H9 (cell line): Measurements from ENCODE around the gene HSD17B3. TPM values are rescaled to one million over a fixed set of nuclear protein-coding genes. Genes with fewer than 3 reads are reported as not detected.

Source experiments
- DNase-seq: peaks from one replicate; pipeline ENCODE4 v3.0.0-alpha.2; 2017
- H2AFZ ChIP-seq: one replicate; pipeline ENCODE4 v1.6.1; 2013; ENCODE audit warnings: mild to moderate bottlenecking, low read length, control low read depth, moderate library complexity
- H2AK5ac ChIP-seq: 2 replicates; pipeline ENCODE4 v1.6.1; 2013; ENCODE audit warnings: low read length, control low read depth, mixed read lengths; ENCODE audit not compliant: insufficient read length
- H2BK120ac ChIP-seq: one replicate; pipeline ENCODE4 v1.6.1; 2013; ENCODE audit warnings: low read depth, mild to moderate bottlenecking, low read length, control low read depth, inconsistent platforms; ENCODE audit not compliant: poor library complexity, severe bottlenecking
- H2BK12ac ChIP-seq: 2 replicates; pipeline ENCODE4 v1.6.1; 2013; ENCODE audit warnings: low read length, control low read depth, mixed read lengths, low read depth; ENCODE audit not compliant: insufficient read length
- H2BK15ac ChIP-seq: 2 replicates; pipeline ENCODE4 v1.6.1; 2013; ENCODE audit warnings: low read depth, low read length, control low read depth
- H2BK20ac ChIP-seq: one replicate; pipeline ENCODE4 v1.6.1; 2013; ENCODE audit warnings: low read depth, mild to moderate bottlenecking, low read length, control low read depth, inconsistent platforms; ENCODE audit not compliant: poor library complexity, severe bottlenecking
- H2BK5ac ChIP-seq: 2 replicates; pipeline ENCODE4 v1.6.1; 2013; ENCODE audit warnings: low read length, control low read depth, mixed read lengths; ENCODE audit not compliant: insufficient read length
- H3K14ac ChIP-seq: 2 replicates; pipeline ENCODE4 v1.6.1; 2013; ENCODE audit warnings: low read length, control low read depth; ENCODE audit not compliant: insufficient read depth
- H3K18ac ChIP-seq: 2 replicates; pipeline ENCODE4 v1.6.1; 2013; ENCODE audit warnings: low read depth, mild to moderate bottlenecking, mixed read lengths, low read length, control low read depth; ENCODE audit not compliant: insufficient read length
- H3K23ac ChIP-seq: 2 replicates; pipeline ENCODE4 v1.6.1; 2013; ENCODE audit warnings: low read length, control low read depth, mixed read lengths, low read depth; ENCODE audit not compliant: insufficient read length
- H3K23me2 ChIP-seq: 2 replicates; pipeline ENCODE4 v1.6.1; 2013; ENCODE audit warnings: low read depth, mild to moderate bottlenecking, mixed read lengths, low read length, control low read depth; ENCODE audit not compliant: insufficient read length, poor library complexity, severe bottlenecking
- H3K27ac ChIP-seq: 2 replicates; pipeline ENCODE4 v1.5.1; 2013; ENCODE audit warnings: low read length, control low read depth, mixed read lengths, low read depth; ENCODE audit not compliant: insufficient read length
- H3K27me3 ChIP-seq: 2 replicates; pipeline ENCODE4 v1.6.1; 2013; ENCODE audit warnings: low read length, control low read depth, inconsistent platforms; ENCODE audit not compliant: insufficient read depth
- H3K4ac ChIP-seq: 2 replicates; pipeline ENCODE4 v1.6.1; 2013; ENCODE audit warnings: low read depth, mild to moderate bottlenecking, control low read depth, inconsistent platforms, low read length, moderate library complexity
- H3K4me1 ChIP-seq: 2 replicates; pipeline ENCODE4 v1.6.1; 2013; ENCODE audit warnings: low read length, control low read depth, inconsistent platforms; ENCODE audit not compliant: insufficient read depth
- H3K4me2 ChIP-seq: 2 replicates; pipeline ENCODE4 v1.6.1; 2013; ENCODE audit warnings: low read length, control low read depth, mixed read lengths; ENCODE audit not compliant: insufficient read length, insufficient read depth
- H3K56ac ChIP-seq: 2 replicates; pipeline ENCODE4 v1.6.1; 2013; ENCODE audit warnings: low read depth, mild to moderate bottlenecking, mixed read lengths, low read length, control low read depth; ENCODE audit not compliant: insufficient read length
- H3K79me1 ChIP-seq: 2 replicates; pipeline ENCODE4 v1.6.1; 2013; ENCODE audit warnings: low read depth, mild to moderate bottlenecking, moderate library complexity, low read length, control low read depth, inconsistent platforms; ENCODE audit not compliant: insufficient read depth, poor library complexity, severe bottlenecking
- H3K79me2 ChIP-seq: 2 replicates; pipeline ENCODE4 v1.6.1; 2013; ENCODE audit warnings: low read length, control low read depth, inconsistent platforms; ENCODE audit not compliant: insufficient read depth
- H3K9ac ChIP-seq: 2 replicates; pipeline ENCODE4 v1.6.1; 2013; ENCODE audit warnings: low read length, control low read depth, mixed read lengths; ENCODE audit not compliant: insufficient read length; ENCODE audit errors: extremely low read depth
- H3K9me3 ChIP-seq: one replicate; pipeline ENCODE4 v1.6.1; 2013; ENCODE audit warnings: low read depth, low read length, inconsistent platforms; ENCODE audit not compliant: control insufficient read depth
- H3T11ph ChIP-seq: one replicate; pipeline ENCODE4 v1.6.1; 2013; ENCODE audit warnings: mild to moderate bottlenecking, low read length, control low read depth, inconsistent platforms
- H4K20me1 ChIP-seq: one replicate; pipeline ENCODE4 v1.6.1; 2013; ENCODE audit not compliant: control insufficient read depth, insufficient read length, insufficient read depth
- H4K5ac ChIP-seq: 2 replicates; pipeline ENCODE4 v1.6.1; 2013; ENCODE audit warnings: low read depth, mild to moderate bottlenecking, mixed read lengths, low read length, control low read depth; ENCODE audit not compliant: insufficient read length
- H4K8ac ChIP-seq: replicated peaks from 2 replicates; pipeline ENCODE4 v1.6.1; 2013; ENCODE audit warnings: low read length, control low read depth, mixed read lengths, low read depth; ENCODE audit not compliant: insufficient read length
- H4K91ac ChIP-seq: 2 replicates; pipeline ENCODE4 v1.6.1; 2013; ENCODE audit warnings: low read depth, mild to moderate bottlenecking, moderate library complexity, mixed read lengths, low read length, control low read depth; ENCODE audit not compliant: insufficient read length
- H3K27ac Mint-ChIP-seq, 3 experiments: 2 replicates in 2 of 3; 3 replicates in 1 of 3; pipeline ENCODE4 v1.8.0; 2020 to 2021; ENCODE audit warnings: mixed read lengths in 3 of 3, mild to moderate bottlenecking in 1 of 3, moderate library complexity in 1 of 3
- H3K27me3 Mint-ChIP-seq: 2 replicates; pipeline ENCODE4 v1.8.0; 2021; ENCODE audit warnings: low read depth, mild to moderate bottlenecking, moderate library complexity, mixed read lengths
- H3K36me3 Mint-ChIP-seq, 3 experiments: 2 replicates in 2 of 3; 3 replicates in 1 of 3; pipeline ENCODE4 v1.8.0; 2020 to 2021; ENCODE audit warnings: low read depth in 3 of 3, mixed read lengths in 3 of 3; ENCODE audit not compliant: insufficient read depth in 1 of 3
- H3K4me1 Mint-ChIP-seq, 2 experiments: 2 replicates each; pipeline ENCODE4 v1.8.0; 2020; ENCODE audit warnings: mixed read lengths in 2 of 2
- H3K4me3 Mint-ChIP-seq, 2 experiments: 2 replicates in 1 of 2; 3 replicates in 1 of 2; pipeline ENCODE4 v1.8.0; 2020 to 2021; ENCODE audit warnings: mild to moderate bottlenecking in 2 of 2, mixed read lengths in 2 of 2, moderate library complexity in 1 of 2
- H3K9me3 Mint-ChIP-seq, 2 experiments: 2 replicates in 1 of 2; 3 replicates in 1 of 2; pipeline ENCODE4 v1.8.0; 2020; ENCODE audit warnings: mild to moderate bottlenecking in 2 of 2, mixed read lengths in 2 of 2, moderate library complexity in 1 of 2
- CTCF ChIP-seq: fragments of 200-600 bp; sonication (generic); conservative IDR thresholded peaks from 3 replicates; pipeline ENCODE4 v1.8.0; 2021; ENCODE audit warnings: antibody characterized with exemption, mild to moderate bottlenecking
- WGBS: extraction: QIAGEN DNeasy Blood & Tissue Kit; methylation state at CpG from one replicate; pipeline ENCODE4 v1.1.7; 2013; ENCODE audit warnings: missing lambda C conversion rate, low lambda C conversion rate, mixed read lengths; ENCODE audit not compliant: insufficient read length; ENCODE audit errors: extremely low coverage; 5-methylcytosine and 5-hydroxymethylcytosine counted together
- total RNA-seq: library from RNA; stranded (reverse); gene quantifications from 2 replicates; pipeline ENCODE4 v1.2.1, GENCODE V29; 2021

HSD17B3 gene
- total RNA-seq, 1 experiment from 2014 or later: not detected

- no peak overlapping the region for H3T11ph ChIP-seq
Observed at GRCh38 chr9:96256800-96257199, 45.2 kb downstream of the HSD17B3 start.

More at GRCh38 chr9:96256800-96257199, 45.2 kb downstream of the HSD17B3 start:
- Histone ChIP-seq H3K79me2 (no peaks in the 10 kb centered on the region), H4K91ac (no peak overlapping the region), H2BK20ac (no peak overlapping the region), H2BK12ac (no peak overlapping the region), H3K18ac (no peak overlapping the region), H3K9me3 (no peaks in the 10 kb centered on the region), H3K23me2 (no peaks in the 10 kb centered on the region), H4K8ac (no peak overlapping the region), H2AK5ac (no peak overlapping the region), H4K5ac (no peak overlapping the region), H3K79me1 (no peaks in the 10 kb centered on the region), H2AFZ (no peak overlapping the region), H3K9ac (no peak overlapping the region), H3K27me3 (no peaks in the 10 kb centered on the region; the same call in 1 of the 2 replicates), H3K4me1 (peaks cover 18% of the 10 kb centered on the region), H3K23ac (no peak overlapping the region), H3K56ac (no peak overlapping the region), H4K20me1 (no peaks in the 10 kb centered on the region), H2BK120ac (no peak overlapping the region), H2BK15ac (no peak overlapping the region), H3K14ac (no peak overlapping the region), H2BK5ac (no peak overlapping the region), H3K4me2 (no peak overlapping the region), H3K4ac (no peak overlapping the region), H3K27ac (no peak overlapping the region)
- Mint-ChIP-seq H3K9me3 (peaks cover 0 to 2% of the 10 kb centered on the region in 2 experiments; a peak in 1 of 5 replicates), H3K27ac (peak overlapping the region; percentile 20 to 83 (median 30); a peak in 3 of 7 replicates), H3K36me3 (peaks cover 0 to 3% (median 0%) of the 10 kb centered on the region in 3 experiments; a peak in 1 of 7 replicates), H3K4me1 (peaks cover 44 to 48% of the 10 kb centered on the region in 2 experiments), H3K4me3 (peak overlapping the region; percentile 27 to 51; a peak in 4 of 5 replicates), H3K27me3 (no peaks in the 10 kb centered on the region; the same call in 1 of the 2 replicates)
- no CpG with 5 or more reads among the region's 9 CpGs for WGBS
- no peak for TF ChIP-seq CTCF
- peak; percentile 88 for DNase-seq
